ENCODE results near the gene PUS10. TPM values are rescaled to one million over a fixed set of nuclear protein-coding genes. Genes with fewer than 3 reads are reported as not detected.
"Not testable (repeated sequence)": the region's sequence is repeated elsewhere in the genome, so short reads cannot be mapped to it uniquely, and the experiment has no call there.

The PUS10 gene
- total RNA-seq, 4 donors from 2014 or later = 1.9 to 3.2 (median 2.6) TPM

DNA sequence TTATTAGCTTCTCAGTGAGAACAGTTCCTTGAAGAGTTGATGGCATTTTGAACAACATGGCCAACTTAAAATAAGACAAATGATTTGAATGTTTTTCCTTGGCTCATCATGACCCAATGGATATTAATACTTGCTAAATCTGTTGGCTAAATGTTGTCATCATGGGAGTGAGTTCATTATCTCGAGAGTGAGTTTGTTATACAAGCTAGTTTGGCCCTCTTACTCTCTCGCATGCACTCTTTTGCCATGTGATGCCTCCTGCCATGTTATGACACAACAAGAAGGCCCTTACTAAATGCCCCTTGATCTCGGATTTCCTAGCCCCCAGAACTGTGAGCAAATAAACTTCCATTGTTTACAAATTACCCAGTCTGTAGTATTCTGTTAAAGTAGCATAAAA, 24.8 kb upstream of the PUS10 start:
- Histone ChIP-seq H3K27ac (replicated peaks in 1 of 4) (no peak overlapping the region), H3K36me3 (peaks cover 0 to 16% (median 5%) of the 10 kb centered on the region in 4 donors), H3K9me3 (no peaks in the 10 kb centered on the region), H3K4me3 (no peak overlapping the region), H3K4me1 (peaks cover 25 to 35% (median 29%) of the 10 kb centered on the region in 4 donors), H3K27me3 (no peaks in the 10 kb centered on the region)
- 61% methylated on average over 3 of the region's 3 CpGs for WGBS
- no peak for DNase-seq (ENCODE audit: extremely low spot score)
- intact Hi-C loops (cut with DNase I) = no loop called here
- TF ChIP-seq EP300 (IDR thresholded peaks at IDR 0.05) = no peak

DNA sequence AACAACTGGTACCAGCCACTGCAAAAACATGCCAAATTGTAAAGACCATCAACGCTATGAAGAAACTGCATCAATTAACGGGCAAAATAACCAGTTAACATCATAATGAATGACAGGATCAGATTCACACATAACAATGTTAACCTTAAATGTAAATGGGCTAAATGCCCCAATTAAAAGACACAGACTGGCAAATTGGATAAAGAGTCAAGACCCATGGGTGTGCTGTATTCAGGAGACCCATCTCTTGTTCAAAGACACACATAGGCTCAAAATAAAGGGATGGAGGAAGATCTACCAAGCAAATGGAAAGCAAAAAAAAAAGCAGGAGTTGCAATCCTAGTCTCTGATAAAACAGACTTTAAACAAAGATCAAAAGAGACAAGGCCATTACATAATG, 18.6 kb upstream of the PUS10 start:
- DNase-seq (ENCODE audit: extremely low spot score); H3K27me3 ChIP-seq; intact Hi-C loops (cut with DNase I); H3K4me3 ChIP-seq; H3K27ac ChIP-seq (replicated peaks in 1 of 4); H3K4me1 ChIP-seq; H3K9me3 ChIP-seq: not testable (repeated sequence)
- peaks cover 21 to 41% (median 36%) of the 10 kb centered on the region in 4 donors for H3K36me3 ChIP-seq
- 100% methylated on average over 2 of the region's 2 CpGs for WGBS

DNA sequence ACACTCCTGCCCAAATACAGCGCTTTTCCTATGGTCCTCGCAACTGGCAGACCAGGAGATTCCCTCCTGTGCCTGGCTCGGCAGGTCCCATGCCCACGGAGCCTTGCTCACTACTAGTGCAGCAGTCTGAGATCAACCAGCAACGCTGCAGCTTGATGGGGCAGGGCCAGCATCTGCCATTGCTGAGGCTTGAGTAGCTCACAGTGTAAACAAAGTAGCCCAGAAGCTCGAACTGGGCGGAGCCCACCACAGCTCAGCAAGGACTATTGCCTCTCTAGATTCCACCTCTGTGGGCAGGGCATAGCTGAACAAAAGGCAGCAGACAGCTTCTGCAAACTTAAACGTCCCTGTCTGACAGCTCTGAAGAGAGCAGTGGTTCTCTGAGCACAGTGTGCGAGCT, 16.5 kb upstream of the PUS10 start:
- intact Hi-C loops (cut with DNase I); H3K27ac ChIP-seq (replicated peaks in 1 of 4); H3K27me3 ChIP-seq; H3K9me3 ChIP-seq; H3K4me3 ChIP-seq; DNase-seq (ENCODE audit: extremely low spot score); H3K4me1 ChIP-seq: not testable (repeated sequence)
- whole genome bisulfite sequencing = 95% methylated on average over 4 of the region's 9 CpGs
- H3K36me3 ChIP-seq = peaks cover 25 to 49% (median 45%) of the 10 kb centered on the region in 4 donors

DNA sequence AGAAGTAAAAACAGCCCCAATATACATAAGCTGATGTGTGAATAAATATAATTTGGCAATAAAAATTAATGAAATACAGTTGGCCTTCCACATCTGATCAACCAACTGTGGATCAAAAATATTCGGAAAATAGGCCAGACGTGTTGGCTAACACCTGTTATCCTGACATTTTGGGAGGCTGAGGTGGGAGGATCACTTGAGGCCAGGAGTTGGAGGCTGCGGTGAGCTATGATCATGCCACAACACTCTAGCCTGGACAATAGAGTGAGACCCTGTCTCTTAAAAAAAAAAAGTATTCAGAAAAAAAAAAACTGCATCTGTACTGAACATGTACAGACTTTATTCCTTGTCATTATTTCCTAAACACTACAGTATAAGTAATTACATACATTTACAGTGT, 11.5 kb upstream of the PUS10 start:
- no peak for DNase-seq (ENCODE audit: extremely low spot score)
- 89% methylated on average over 3 of the region's 3 CpGs for WGBS
- intact Hi-C loops (cut with DNase I) = no loop called here
- no peak for TF ChIP-seq POLR2A (IDR thresholded peaks at IDR 0.05; ENCODE audit: low read depth)
- TF ChIP-seq EP300 (IDR thresholded peaks at IDR 0.05) = no peak
- no peak for TF ChIP-seq POLR2AphosphoS5 (IDR thresholded peaks at IDR 0.05)
- TF ChIP-seq, protein P1, sequence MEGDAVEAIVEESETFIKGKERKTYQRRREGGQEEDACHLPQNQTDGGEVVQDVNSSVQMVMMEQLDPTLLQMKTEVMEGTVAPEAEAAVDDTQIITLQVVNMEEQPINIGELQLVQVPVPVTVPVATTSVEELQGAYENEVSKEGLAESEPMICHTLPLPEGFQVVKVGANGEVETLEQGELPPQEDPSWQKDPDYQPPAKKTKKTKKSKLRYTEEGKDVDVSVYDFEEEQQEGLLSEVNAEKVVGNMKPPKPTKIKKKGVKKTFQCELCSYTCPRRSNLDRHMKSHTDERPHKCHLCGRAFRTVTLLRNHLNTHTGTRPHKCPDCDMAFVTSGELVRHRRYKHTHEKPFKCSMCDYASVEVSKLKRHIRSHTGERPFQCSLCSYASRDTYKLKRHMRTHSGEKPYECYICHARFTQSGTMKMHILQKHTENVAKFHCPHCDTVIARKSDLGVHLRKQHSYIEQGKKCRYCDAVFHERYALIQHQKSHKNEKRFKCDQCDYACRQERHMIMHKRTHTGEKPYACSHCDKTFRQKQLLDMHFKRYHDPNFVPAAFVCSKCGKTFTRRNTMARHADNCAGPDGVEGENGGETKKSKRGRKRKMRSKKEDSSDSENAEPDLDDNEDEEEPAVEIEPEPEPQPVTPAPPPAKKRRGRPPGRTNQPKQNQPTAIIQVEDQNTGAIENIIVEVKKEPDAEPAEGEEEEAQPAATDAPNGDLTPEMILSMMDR (IDR thresholded peaks at IDR 0.05) = no peak
- Histone ChIP-seq H3K4me1 (peaks cover 0 to 13% (median 8%) of the 10 kb centered on the region in 4 donors), H3K27me3 (no peaks in the 10 kb centered on the region), H3K36me3 (peaks cover 17 to 45% (median 33%) of the 10 kb centered on the region in 4 donors), H3K9me3 (no peaks in the 10 kb centered on the region), H3K4me3 (no peak overlapping the region), H3K27ac (replicated peaks in 1 of 4) (no peak overlapping the region)

DNA sequence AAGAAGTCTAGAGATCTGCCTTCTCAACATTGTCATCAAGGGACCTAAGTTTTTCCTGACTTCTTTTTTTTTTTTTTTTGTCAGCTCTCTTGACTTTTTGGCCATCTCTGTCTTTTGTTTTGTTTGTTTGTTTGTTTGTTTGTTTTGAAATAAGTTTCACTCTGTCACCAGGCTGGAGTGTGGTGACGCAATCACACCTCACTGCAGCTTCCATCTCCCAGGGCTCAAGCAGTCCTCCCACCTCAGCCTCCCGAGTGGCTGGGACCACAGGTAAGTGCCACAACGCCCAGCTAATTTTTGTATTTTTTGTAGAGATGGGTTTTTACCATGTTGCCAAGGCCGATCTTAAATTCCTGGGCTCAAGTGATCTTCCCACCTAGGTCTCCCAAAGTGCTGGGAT, 5.6 kb upstream of the PUS10 start:
- no peak overlapping the region for H3K4me3 ChIP-seq
- H3K4me1 ChIP-seq = peaks cover 21 to 41% (median 35%) of the 10 kb centered on the region in 4 donors
- H3K9me3 ChIP-seq = no peaks in the 10 kb centered on the region
- DNase-seq (ENCODE audit: extremely low spot score) = no peak
- TF ChIP-seq POLR2AphosphoS5 (IDR thresholded peaks at IDR 0.05) (no peak), EP300 (IDR thresholded peaks at IDR 0.05) (no peak), POLR2A (IDR thresholded peaks at IDR 0.05; ENCODE audit: low read depth) (no peak)
- TF ChIP-seq, protein P1 (IDR thresholded peaks at IDR 0.05) = no peak
- H3K36me3 ChIP-seq = peaks cover 0 to 27% (median 6%) of the 10 kb centered on the region in 4 donors
- H3K27me3 ChIP-seq = no peaks in the 10 kb centered on the region
- H3K27ac ChIP-seq (replicated peaks in 1 of 4) = no peak overlapping the region
- WGBS = 96% methylated on average over 4 of the region's 4 CpGs
- intact Hi-C loops (cut with DNase I) = no loop called here

DNA sequence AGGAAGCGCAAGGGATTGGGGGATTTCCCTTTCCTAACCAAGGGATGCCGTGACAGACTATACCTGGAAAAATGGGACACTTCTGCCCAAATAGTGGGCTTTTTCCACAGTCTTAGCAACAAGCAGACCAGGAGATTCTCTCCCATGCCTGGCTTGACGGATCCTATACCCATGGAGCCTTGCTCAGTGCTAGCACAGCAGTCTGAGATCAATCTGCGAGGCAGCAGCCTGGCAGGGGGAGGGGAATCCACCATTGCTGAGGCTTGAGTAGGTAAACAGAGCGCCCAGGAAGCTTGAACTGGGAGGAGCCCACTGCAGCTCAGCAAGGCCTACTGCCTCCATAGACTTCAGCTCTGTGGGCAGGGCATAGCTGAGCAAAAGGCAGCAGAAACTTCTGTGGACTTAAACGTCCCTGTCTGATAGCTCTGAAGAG, 3.2 kb upstream of the PUS10 start:
- H3K4me3 ChIP-seq = no peak overlapping the region
- H3K27me3 ChIP-seq = no peaks in the 10 kb centered on the region
- no peak for TF ChIP-seq POLR2A (IDR thresholded peaks at IDR 0.05; ENCODE audit: low read depth)
- TF ChIP-seq POLR2AphosphoS5 (IDR thresholded peaks at IDR 0.05) = no peak
- TF ChIP-seq EP300 (IDR thresholded peaks at IDR 0.05) = no peak
- TF ChIP-seq, protein P1 (IDR thresholded peaks at IDR 0.05) = no peak
- WGBS = 87% methylated on average over 6 of the region's 6 CpGs
- no peak overlapping the region for H3K27ac ChIP-seq (replicated peaks in 1 of 4)
- no peak for DNase-seq (ENCODE audit: extremely low spot score)
- no peaks in the 10 kb centered on the region for H3K9me3 ChIP-seq
- peaks cover 0 to 27% (median 2%) of the 10 kb centered on the region in 4 donors for H3K36me3 ChIP-seq
- intact Hi-C loops (cut with DNase I) = no loop called here
- peaks cover 25 to 49% (median 43%) of the 10 kb centered on the region in 4 donors for H3K4me1 ChIP-seq

All from esophagus muscularis mucosa (tissue), 4 donors.